ENCODE data around the gene SSR4.

Gene SSR4

GRCh38 chrX:153781428-153782047 is 12.9 kb upstream of the SSR4 start:
- TF ChIP-seq, protein P1, sequence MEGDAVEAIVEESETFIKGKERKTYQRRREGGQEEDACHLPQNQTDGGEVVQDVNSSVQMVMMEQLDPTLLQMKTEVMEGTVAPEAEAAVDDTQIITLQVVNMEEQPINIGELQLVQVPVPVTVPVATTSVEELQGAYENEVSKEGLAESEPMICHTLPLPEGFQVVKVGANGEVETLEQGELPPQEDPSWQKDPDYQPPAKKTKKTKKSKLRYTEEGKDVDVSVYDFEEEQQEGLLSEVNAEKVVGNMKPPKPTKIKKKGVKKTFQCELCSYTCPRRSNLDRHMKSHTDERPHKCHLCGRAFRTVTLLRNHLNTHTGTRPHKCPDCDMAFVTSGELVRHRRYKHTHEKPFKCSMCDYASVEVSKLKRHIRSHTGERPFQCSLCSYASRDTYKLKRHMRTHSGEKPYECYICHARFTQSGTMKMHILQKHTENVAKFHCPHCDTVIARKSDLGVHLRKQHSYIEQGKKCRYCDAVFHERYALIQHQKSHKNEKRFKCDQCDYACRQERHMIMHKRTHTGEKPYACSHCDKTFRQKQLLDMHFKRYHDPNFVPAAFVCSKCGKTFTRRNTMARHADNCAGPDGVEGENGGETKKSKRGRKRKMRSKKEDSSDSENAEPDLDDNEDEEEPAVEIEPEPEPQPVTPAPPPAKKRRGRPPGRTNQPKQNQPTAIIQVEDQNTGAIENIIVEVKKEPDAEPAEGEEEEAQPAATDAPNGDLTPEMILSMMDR (conservative IDR thresholded peaks at IDR 0.05; ENCODE audit: low read depth, low read length), result no peak
- no peaks in the 10 kb centered on the region for H4K20me1 ChIP-seq (ENCODE audit: insufficient read depth)
- H3K4me1 ChIP-seq (ENCODE audit: low read depth, poor library complexity, severe bottlenecking), result no peaks in the 10 kb centered on the region
- H3K27me3 ChIP-seq (ENCODE audit: insufficient read depth, low read depth), result peaks cover 6% of the 10 kb centered on the region; the same call in 1 of the 2 replicates
- no peak overlapping the region for H3K27ac ChIP-seq
- no peak overlapping the region for H3K4me2 ChIP-seq
- H3K9ac ChIP-seq, result no peak overlapping the region
- H3K79me2 ChIP-seq (ENCODE audit: insufficient read depth, low read depth), result no peaks in the 10 kb centered on the region
- H3K4me3 ChIP-seq (IDR thresholded peaks at IDR 0.05; ENCODE audit: insufficient read depth, low read depth, low read length), result no peak overlapping the region
- H3K36me3 ChIP-seq (ENCODE audit: insufficient read depth), result no peaks in the 10 kb centered on the region
- no peak overlapping the region for H2AFZ ChIP-seq (ENCODE audit: low read depth)

DNA sequence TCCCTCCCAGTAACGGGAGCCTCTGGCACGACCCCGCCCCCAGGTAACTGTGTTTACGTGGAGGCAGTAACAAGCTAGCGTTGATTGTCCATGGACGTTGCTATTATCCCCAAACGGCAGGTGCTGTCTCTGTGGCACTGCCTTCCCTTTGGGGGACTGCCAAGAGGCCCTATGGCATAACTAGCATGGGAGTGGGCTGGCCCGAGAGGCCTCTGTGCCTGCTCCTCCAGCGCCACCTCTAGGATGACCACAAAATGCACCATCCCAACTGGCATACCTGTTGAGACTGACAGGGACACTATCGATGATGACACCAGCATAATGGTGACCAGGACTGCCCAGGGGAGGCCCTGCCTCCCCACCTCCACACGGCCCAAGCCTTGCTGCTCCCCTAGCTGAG is 12.2 kb upstream of the SSR4 start:
- TF ChIP-seq, protein P1 (conservative IDR thresholded peaks at IDR 0.05; ENCODE audit: low read depth, low read length), result no peak
- Histone ChIP-seq H3K36me3 (ENCODE audit: insufficient read depth) (no peaks in the 10 kb centered on the region), H2AFZ (ENCODE audit: low read depth) (no peak overlapping the region), H3K9ac (no peak overlapping the region), H3K4me2 (no peak overlapping the region), H4K20me1 (ENCODE audit: insufficient read depth) (no peaks in the 10 kb centered on the region), H3K4me1 (ENCODE audit: low read depth, poor library complexity, severe bottlenecking) (no peaks in the 10 kb centered on the region), H3K79me2 (ENCODE audit: insufficient read depth, low read depth) (no peaks in the 10 kb centered on the region), H3K4me3 (IDR thresholded peaks at IDR 0.05; ENCODE audit: insufficient read depth, low read depth, low read length) (no peak overlapping the region), H3K27me3 (ENCODE audit: insufficient read depth, low read depth) (peaks cover 6% of the 10 kb centered on the region; the same call in 1 of the 2 replicates), H3K27ac (no peak overlapping the region)

DNA sequence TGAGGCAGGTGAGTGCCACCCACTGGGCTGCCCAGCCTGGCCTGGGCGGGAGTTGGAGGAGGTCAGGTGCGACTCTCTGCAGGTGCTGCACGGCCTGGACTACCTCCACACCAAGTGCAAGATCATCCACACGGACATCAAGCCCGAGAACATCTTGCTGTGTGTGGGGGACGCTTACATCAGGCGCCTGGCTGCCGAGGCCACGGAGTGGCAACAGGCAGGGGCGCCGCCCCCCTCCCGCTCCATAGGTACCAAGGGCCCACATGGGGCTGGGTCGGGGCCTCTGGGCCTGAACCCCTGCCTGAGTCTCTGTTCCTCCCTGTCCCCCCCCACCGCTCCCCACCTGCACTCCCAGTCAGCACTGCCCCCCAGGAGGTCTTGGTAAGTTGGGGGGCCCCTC is 11.6 kb upstream of the SSR4 start:
- Histone ChIP-seq H3K4me3 (IDR thresholded peaks at IDR 0.05; ENCODE audit: insufficient read depth, low read depth, low read length) (no peak overlapping the region), H4K20me1 (ENCODE audit: insufficient read depth) (no peaks in the 10 kb centered on the region), H3K36me3 (ENCODE audit: insufficient read depth) (no peaks in the 10 kb centered on the region), H2AFZ (ENCODE audit: low read depth) (no peak overlapping the region), H3K27me3 (ENCODE audit: insufficient read depth, low read depth) (peaks cover 6% of the 10 kb centered on the region; the same call in 1 of the 2 replicates), H3K27ac (no peak overlapping the region), H3K79me2 (ENCODE audit: insufficient read depth, low read depth) (no peaks in the 10 kb centered on the region), H3K4me1 (ENCODE audit: low read depth, poor library complexity, severe bottlenecking) (no peaks in the 10 kb centered on the region), H3K4me2 (no peak overlapping the region), H3K9ac (no peak overlapping the region)
- TF ChIP-seq, protein P1 (conservative IDR thresholded peaks at IDR 0.05; ENCODE audit: low read depth, low read length), result no peak

GRCh38 chrX:153783378-153784013 is 11.0 kb upstream of the SSR4 start:
- Histone ChIP-seq H4K20me1 (ENCODE audit: insufficient read depth) (no peaks in the 10 kb centered on the region), H3K27me3 (ENCODE audit: insufficient read depth, low read depth) (peaks cover 6% of the 10 kb centered on the region; the same call in 1 of the 2 replicates), H3K4me2 (no peak overlapping the region), H3K79me2 (ENCODE audit: insufficient read depth, low read depth) (no peaks in the 10 kb centered on the region), H2AFZ (ENCODE audit: low read depth) (no peak overlapping the region), H3K36me3 (ENCODE audit: insufficient read depth) (no peaks in the 10 kb centered on the region), H3K27ac (no peak overlapping the region), H3K9ac (no peak overlapping the region), H3K4me1 (ENCODE audit: low read depth, poor library complexity, severe bottlenecking) (no peaks in the 10 kb centered on the region), H3K4me3 (IDR thresholded peaks at IDR 0.05; ENCODE audit: insufficient read depth, low read depth, low read length) (no peak overlapping the region)
- TF ChIP-seq, protein P1 (conservative IDR thresholded peaks at IDR 0.05; ENCODE audit: low read depth, low read length), result no peak
